Measurements from ENCODE around the gene TMEM273.

The TMEM273 gene

DNA sequence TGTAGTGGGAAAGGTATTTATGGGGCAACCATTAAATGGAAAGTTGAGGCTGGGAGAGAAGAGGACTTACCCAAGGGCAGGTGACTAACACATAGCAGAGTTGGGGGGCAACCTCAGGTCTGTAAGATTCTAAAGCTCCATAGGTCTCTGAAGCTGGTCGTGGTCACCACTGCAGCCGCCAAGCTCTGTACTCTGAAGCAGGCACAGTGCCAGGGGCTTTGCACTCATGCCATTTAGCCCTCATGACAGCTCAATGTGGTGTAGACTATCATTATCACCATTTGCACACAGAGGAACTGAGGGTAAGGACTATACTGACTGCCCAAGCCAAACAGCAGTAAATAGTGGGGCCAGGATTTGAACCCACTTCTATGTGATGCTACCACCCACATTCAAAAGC, 32.5 kb upstream of the TMEM273 start:
- Histone ChIP-seq H3K4me1 (ENCODE audit: control insufficient read depth in 1 of 2, insufficient read depth in 2 of 2, low read length in 2 of 2) (no peaks in the 10 kb centered on the region), H3K9me3 (ENCODE audit: control insufficient read depth in 1 of 2, low read length in 2 of 2) (peaks cover 0 to 4% of the 10 kb centered on the region in 2 donors), H3K27ac (ENCODE audit: low read length) (no peak overlapping the region), H3K27me3 (ENCODE audit: low read depth, low read length) (no peaks in the 10 kb centered on the region), H3K4me3 (ENCODE audit: low read depth in 1 of 2, low read length in 2 of 2) (no peak overlapping the region), H3K36me3 (ENCODE audit: control insufficient read depth in 1 of 2, insufficient read depth in 2 of 2, low read length in 2 of 2) (no peaks in the 10 kb centered on the region)

- Histone ChIP-seq H3K36me3 (ENCODE audit: control insufficient read depth in 1 of 2, insufficient read depth in 2 of 2, low read length in 2 of 2) (no peaks in the 10 kb centered on the region), H3K27me3 (ENCODE audit: low read depth, low read length) (no peaks in the 10 kb centered on the region), H3K27ac (ENCODE audit: low read length) (no peak overlapping the region), H3K9me3 (ENCODE audit: control insufficient read depth in 1 of 2, low read length in 2 of 2) (peaks cover 0 to 4% of the 10 kb centered on the region in 2 donors), H3K4me1 (ENCODE audit: control insufficient read depth in 1 of 2, insufficient read depth in 2 of 2, low read length in 2 of 2) (no peaks in the 10 kb centered on the region), H3K4me3 (ENCODE audit: low read depth in 1 of 2, low read length in 2 of 2) (no peak overlapping the region)
Observed at GRCh38 chr10:49220031-49220430, 31.8 kb upstream of the TMEM273 start.

DNA sequence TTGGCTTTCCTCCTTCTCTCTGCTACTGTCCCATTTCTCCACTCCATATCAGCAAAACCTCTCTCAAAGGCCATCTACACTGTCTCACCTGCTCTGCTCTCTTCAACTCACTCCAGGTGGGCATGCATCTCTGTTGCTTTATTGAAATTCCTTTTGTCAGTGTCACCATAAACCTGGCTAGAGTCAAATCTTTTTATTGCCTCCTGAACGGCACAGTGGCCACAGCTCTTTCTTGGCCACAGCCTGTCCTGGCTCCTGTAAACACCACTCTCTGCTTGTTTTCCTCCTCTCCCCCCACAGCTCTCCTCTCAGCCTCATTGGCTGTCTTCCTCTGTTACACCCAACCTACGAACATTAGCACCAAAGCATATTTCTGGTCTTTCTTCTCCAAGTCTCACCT, 31.1 kb upstream of the TMEM273 start:
- Histone ChIP-seq H3K9me3 (ENCODE audit: control insufficient read depth in 1 of 2, low read length in 2 of 2) (peaks cover 0 to 4% of the 10 kb centered on the region in 2 donors), H3K27me3 (ENCODE audit: low read depth, low read length) (no peaks in the 10 kb centered on the region), H3K27ac (ENCODE audit: low read length) (no peak overlapping the region), H3K4me3 (ENCODE audit: low read depth in 1 of 2, low read length in 2 of 2) (no peak overlapping the region), H3K36me3 (ENCODE audit: control insufficient read depth in 1 of 2, insufficient read depth in 2 of 2, low read length in 2 of 2) (no peaks in the 10 kb centered on the region), H3K4me1 (ENCODE audit: control insufficient read depth in 1 of 2, insufficient read depth in 2 of 2, low read length in 2 of 2) (no peaks in the 10 kb centered on the region)

GRCh38 chr10:49218480-49218879, 30.3 kb upstream of the TMEM273 start:
- Histone ChIP-seq H3K27me3 (ENCODE audit: low read depth, low read length) (no peaks in the 10 kb centered on the region), H3K27ac (ENCODE audit: low read length) (no peak overlapping the region), H3K36me3 (ENCODE audit: control insufficient read depth in 1 of 2, insufficient read depth in 2 of 2, low read length in 2 of 2) (no peaks in the 10 kb centered on the region), H3K9me3 (ENCODE audit: control insufficient read depth in 1 of 2, low read length in 2 of 2) (peaks cover 0 to 4% of the 10 kb centered on the region in 2 donors), H3K4me3 (ENCODE audit: low read depth in 1 of 2, low read length in 2 of 2) (no peak overlapping the region), H3K4me1 (ENCODE audit: control insufficient read depth in 1 of 2, insufficient read depth in 2 of 2, low read length in 2 of 2) (no peaks in the 10 kb centered on the region)

DNA sequence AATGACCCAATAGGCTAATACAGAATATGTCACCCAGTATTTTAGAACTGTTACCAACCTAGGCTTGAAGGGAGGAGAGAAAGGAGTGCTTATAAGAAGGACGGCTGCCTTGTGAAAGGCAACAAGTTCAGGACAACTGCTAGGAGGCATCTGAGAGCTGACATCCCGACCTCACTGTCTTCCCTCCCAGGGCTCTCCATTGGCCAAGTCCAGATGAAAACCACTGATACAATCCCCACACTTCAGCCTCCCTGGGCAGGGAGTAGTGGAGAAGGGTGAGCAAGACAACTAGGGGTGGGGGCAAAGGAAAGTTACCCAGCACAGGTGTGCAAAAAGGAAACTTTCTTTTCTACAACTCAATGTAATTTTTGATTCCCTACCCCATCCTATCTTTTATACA, 29.5 kb upstream of the TMEM273 start:
- Histone ChIP-seq H3K27me3 (ENCODE audit: low read depth, low read length) (no peaks in the 10 kb centered on the region), H3K4me3 (ENCODE audit: low read depth in 1 of 2, low read length in 2 of 2) (no peak overlapping the region), H3K27ac (ENCODE audit: low read length) (no peak overlapping the region), H3K36me3 (ENCODE audit: control insufficient read depth in 1 of 2, insufficient read depth in 2 of 2, low read length in 2 of 2) (no peaks in the 10 kb centered on the region), H3K9me3 (ENCODE audit: control insufficient read depth in 1 of 2, low read length in 2 of 2) (peaks cover 0 to 4% of the 10 kb centered on the region in 2 donors), H3K4me1 (ENCODE audit: control insufficient read depth in 1 of 2, insufficient read depth in 2 of 2, low read length in 2 of 2) (no peaks in the 10 kb centered on the region)

- Histone ChIP-seq H3K4me1 (ENCODE audit: control insufficient read depth in 1 of 2, insufficient read depth in 2 of 2, low read length in 2 of 2) (no peaks in the 10 kb centered on the region), H3K9me3 (ENCODE audit: control insufficient read depth in 1 of 2, low read length in 2 of 2) (no peaks in the 10 kb centered on the region), H3K27me3 (ENCODE audit: low read depth, low read length) (no peaks in the 10 kb centered on the region), H3K27ac (ENCODE audit: low read length) (no peak overlapping the region), H3K36me3 (ENCODE audit: control insufficient read depth in 1 of 2, insufficient read depth in 2 of 2, low read length in 2 of 2) (no peaks in the 10 kb centered on the region), H3K4me3 (ENCODE audit: low read depth in 1 of 2, low read length in 2 of 2) (no peak overlapping the region)
Observed at GRCh38 chr10:49213211-49213610, 25.0 kb upstream of the TMEM273 start.

DNA sequence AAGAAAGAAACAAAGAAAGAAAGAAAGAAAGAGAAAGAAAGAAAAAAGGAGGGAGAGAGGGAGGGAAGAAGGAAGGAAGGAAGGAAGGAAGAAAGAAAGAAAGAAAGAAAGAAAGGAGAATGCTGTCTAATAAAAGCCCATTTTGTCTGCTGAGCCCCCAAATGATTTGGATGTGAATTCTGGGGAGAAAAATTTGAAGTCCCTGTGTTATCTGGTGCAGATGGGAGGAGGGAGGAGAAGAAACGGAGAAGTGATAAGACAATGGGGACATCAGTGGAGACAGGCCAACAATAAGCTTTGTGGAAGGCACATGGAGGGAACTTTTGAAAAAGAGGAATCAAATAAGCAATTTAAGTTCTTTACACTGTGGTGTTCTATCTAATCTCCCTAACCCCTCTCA, 24.6 kb upstream of the TMEM273 start:
- no peaks in the 10 kb centered on the region for H3K36me3 ChIP-seq (ENCODE audit: control insufficient read depth in 1 of 2, insufficient read depth in 2 of 2, low read length in 2 of 2)
- no peak overlapping the region for H3K4me3 ChIP-seq (ENCODE audit: low read depth in 1 of 2, low read length in 2 of 2)
- no peak overlapping the region for H3K27ac ChIP-seq (ENCODE audit: low read length)
- no peaks in the 10 kb centered on the region for H3K27me3 ChIP-seq (ENCODE audit: low read depth, low read length)
- no peaks in the 10 kb centered on the region for H3K9me3 ChIP-seq (ENCODE audit: control insufficient read depth in 1 of 2, low read length in 2 of 2)
- H3K4me1 ChIP-seq (ENCODE audit: control insufficient read depth in 1 of 2, insufficient read depth in 2 of 2, low read length in 2 of 2), result no peaks in the 10 kb centered on the region

DNA sequence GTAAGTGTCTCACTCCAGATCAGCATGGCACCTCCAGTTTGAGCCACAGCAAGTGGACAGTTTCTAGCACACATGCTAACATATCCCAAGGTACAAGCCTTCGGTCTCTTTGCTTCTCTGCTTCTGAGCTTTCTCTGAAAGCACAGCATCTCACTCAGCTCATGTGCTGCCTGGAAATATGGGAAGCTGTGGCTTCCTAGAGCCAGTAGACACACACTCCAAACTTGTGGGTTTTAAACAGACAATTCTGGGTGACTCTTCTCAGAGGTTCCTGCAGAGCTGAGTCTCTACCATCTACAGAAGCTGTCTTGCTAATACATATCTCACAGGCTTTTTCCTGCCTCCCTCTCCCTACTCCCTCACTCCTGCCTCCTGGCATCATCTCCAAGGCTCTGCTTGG, 23.9 kb upstream of the TMEM273 start:
- H3K4me3 ChIP-seq (ENCODE audit: low read depth in 1 of 2, low read length in 2 of 2), result no peak overlapping the region
- no peak overlapping the region for H3K27ac ChIP-seq (ENCODE audit: low read length)
- no peaks in the 10 kb centered on the region for H3K27me3 ChIP-seq (ENCODE audit: low read depth, low read length)
- no peaks in the 10 kb centered on the region for H3K9me3 ChIP-seq (ENCODE audit: control insufficient read depth in 1 of 2, low read length in 2 of 2)
- H3K36me3 ChIP-seq (ENCODE audit: control insufficient read depth in 1 of 2, insufficient read depth in 2 of 2, low read length in 2 of 2), result no peaks in the 10 kb centered on the region
- no peaks in the 10 kb centered on the region for H3K4me1 ChIP-seq (ENCODE audit: control insufficient read depth in 1 of 2, insufficient read depth in 2 of 2, low read length in 2 of 2)

GRCh38 chr10:49208996-49209395, 20.8 kb upstream of the TMEM273 start:
- H3K27ac ChIP-seq (ENCODE audit: low read length), result no peak overlapping the region
- H3K9me3 ChIP-seq (ENCODE audit: control insufficient read depth in 1 of 2, low read length in 2 of 2), result no peaks in the 10 kb centered on the region
- H3K27me3 ChIP-seq (ENCODE audit: low read depth, low read length), result no peaks in the 10 kb centered on the region
- no peaks in the 10 kb centered on the region for H3K4me1 ChIP-seq (ENCODE audit: control insufficient read depth in 1 of 2, insufficient read depth in 2 of 2, low read length in 2 of 2)
- no peaks in the 10 kb centered on the region for H3K36me3 ChIP-seq (ENCODE audit: control insufficient read depth in 1 of 2, insufficient read depth in 2 of 2, low read length in 2 of 2)
- no peak overlapping the region for H3K4me3 ChIP-seq (ENCODE audit: low read depth in 1 of 2, low read length in 2 of 2)

DNA sequence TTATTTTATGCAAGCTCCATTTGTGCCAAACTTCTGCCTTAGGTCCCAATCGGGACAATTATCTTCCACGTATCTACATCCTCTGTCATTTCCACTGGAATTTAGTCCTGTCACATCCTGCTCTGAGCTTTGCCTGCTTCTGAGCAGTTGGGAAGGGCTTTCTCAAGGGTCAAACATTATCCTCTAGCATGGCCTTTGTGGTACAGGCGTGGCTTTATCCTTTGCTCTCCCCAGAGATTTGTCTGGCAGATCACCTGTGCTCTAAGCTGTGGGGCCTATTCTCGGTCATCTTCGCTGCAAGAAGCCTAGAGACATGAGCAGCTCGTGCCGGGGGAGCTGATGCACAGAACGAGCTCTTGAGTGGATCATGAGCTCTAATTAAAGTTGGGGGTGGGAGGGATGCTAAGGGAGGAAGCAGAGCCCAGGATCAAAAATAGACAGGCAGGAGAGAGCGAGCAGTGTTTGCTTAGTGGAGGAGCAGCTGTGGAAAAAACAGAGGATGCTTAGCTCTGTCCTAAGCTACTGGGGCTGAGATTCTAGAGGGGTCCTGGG, 19.8 kb upstream of the TMEM273 start:
- H3K4me3 ChIP-seq (ENCODE audit: low read depth in 1 of 2, low read length in 2 of 2), result no peak overlapping the region
- H3K9me3 ChIP-seq (ENCODE audit: control insufficient read depth in 1 of 2, low read length in 2 of 2), result no peaks in the 10 kb centered on the region
- no peaks in the 10 kb centered on the region for H3K4me1 ChIP-seq (ENCODE audit: control insufficient read depth in 1 of 2, insufficient read depth in 2 of 2, low read length in 2 of 2)
- H3K36me3 ChIP-seq (ENCODE audit: control insufficient read depth in 1 of 2, insufficient read depth in 2 of 2, low read length in 2 of 2), result no peaks in the 10 kb centered on the region
- no peak overlapping the region for H3K27ac ChIP-seq (ENCODE audit: low read length)
- H3K27me3 ChIP-seq (ENCODE audit: low read depth, low read length), result no peaks in the 10 kb centered on the region

- Histone ChIP-seq H3K4me3 (ENCODE audit: low read depth in 1 of 2, low read length in 2 of 2) (no peak overlapping the region), H3K36me3 (ENCODE audit: control insufficient read depth in 1 of 2, insufficient read depth in 2 of 2, low read length in 2 of 2) (no peaks in the 10 kb centered on the region), H3K27me3 (ENCODE audit: low read depth, low read length) (no peaks in the 10 kb centered on the region), H3K4me1 (ENCODE audit: control insufficient read depth in 1 of 2, insufficient read depth in 2 of 2, low read length in 2 of 2) (no peaks in the 10 kb centered on the region), H3K9me3 (ENCODE audit: control insufficient read depth in 1 of 2, low read length in 2 of 2) (no peaks in the 10 kb centered on the region), H3K27ac (ENCODE audit: low read length) (no peak overlapping the region)
Observed at GRCh38 chr10:49207113-49207512, 18.9 kb upstream of the TMEM273 start.

DNA sequence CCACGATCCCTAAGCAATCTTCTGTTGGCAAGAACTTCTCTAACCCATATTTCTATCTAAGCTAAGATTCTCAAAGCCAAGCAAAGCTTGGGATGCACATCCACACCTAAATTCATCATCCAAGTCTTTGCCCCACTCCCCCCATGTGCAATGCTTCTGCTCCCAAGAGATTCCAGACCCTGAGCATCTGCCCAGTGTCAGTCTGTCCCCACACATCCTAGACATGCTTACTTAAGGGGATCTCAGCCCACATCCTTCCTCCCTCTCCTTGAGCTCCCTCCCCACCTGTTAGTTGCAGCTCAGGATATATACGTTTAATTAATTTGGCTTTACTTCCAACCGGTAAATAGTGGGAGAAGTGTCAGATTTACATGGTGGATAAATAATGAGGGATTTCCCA, 17.0 kb upstream of the TMEM273 start:
- Histone ChIP-seq H3K27ac (ENCODE audit: low read length) (no peak overlapping the region), H3K4me3 (ENCODE audit: low read depth in 1 of 2, low read length in 2 of 2) (no peak overlapping the region), H3K27me3 (ENCODE audit: low read depth, low read length) (no peaks in the 10 kb centered on the region), H3K9me3 (ENCODE audit: control insufficient read depth in 1 of 2, low read length in 2 of 2) (no peaks in the 10 kb centered on the region), H3K4me1 (ENCODE audit: control insufficient read depth in 1 of 2, insufficient read depth in 2 of 2, low read length in 2 of 2) (no peaks in the 10 kb centered on the region), H3K36me3 (ENCODE audit: control insufficient read depth in 1 of 2, insufficient read depth in 2 of 2, low read length in 2 of 2) (no peaks in the 10 kb centered on the region)
